H1 (cell line): ENCODE data around the gene AGAP1. TPM values are rescaled to one million over a fixed set of nuclear protein-coding genes. Genes with fewer than 3 reads are reported as not detected.

ENCODE experiments used
- ASH2L ChIP-seq: fragments of 200-600, 300-600 bp; sonication (generic); IDR thresholded peaks from one replicate; pipeline ENCODE4 v1.7.1; 2017; ENCODE audit warnings: low read length
- BACH1 ChIP-seq: IDR thresholded peaks from 2 replicates; pipeline ENCODE4 v1.6.1; 2012; ENCODE audit warnings: low read length, improper control_type of control experiment
- FOSL1 ChIP-seq: IDR thresholded peaks from 2 replicates; pipeline ENCODE4 v1.6.1; 2011; ENCODE audit warnings: mild to moderate bottlenecking, low read depth, low read length, moderate library complexity; ENCODE audit not compliant: insufficient read depth
- HDAC6 ChIP-seq: IDR thresholded peaks from one replicate; pipeline ENCODE4 v1.7.1; 2012; ENCODE audit warnings: low read depth, mild to moderate bottlenecking, inconsistent platforms, low read length, moderate library complexity
- KDM5A ChIP-seq: fragments of 200-600 bp; IDR thresholded peaks from 2 replicates; pipeline ENCODE4 v1.7.1; 2012; ENCODE audit warnings: mild to moderate bottlenecking, low read length, inconsistent platforms, mixed read lengths
- MAFK ChIP-seq: IDR thresholded peaks from 2 replicates; pipeline ENCODE4 v1.6.1; 2012; ENCODE audit warnings: low read depth, mild to moderate bottlenecking, improper control_type of control experiment, low read length
- POLR2A ChIP-seq, 2 experiments: IDR thresholded peaks; 1 replicate in 1 of 2; 2 replicates in 1 of 2; pipeline ENCODE4 v1.6.1; 2011; ENCODE audit warnings: low read depth in 2 of 2, low read length in 2 of 2, mild to moderate bottlenecking in 2 of 2; ENCODE audit errors: control extremely low read depth in 1 of 2
- RAD21 ChIP-seq, 2 experiments: IDR thresholded peaks in 1 of 2; conservative IDR thresholded peaks in 1 of 2; 2 replicates each; pipeline ENCODE4 v1.6.1; 2011; ENCODE audit warnings: low read depth in 2 of 2, low read length in 2 of 2, improper control_type of control experiment in 1 of 2, inconsistent platforms in 1 of 2, mild to moderate bottlenecking in 1 of 2, moderate library complexity in 1 of 2
- RFX5 ChIP-seq: IDR thresholded peaks from 2 replicates; pipeline ENCODE4 v1.6.1; 2011; ENCODE audit warnings: low read depth, low read length, improper control_type of control experiment, borderline replicate concordance
- RNF2 ChIP-seq: fragments of 200-900, 300-1000 bp; sonication (generic); IDR thresholded peaks from 2 replicates; pipeline ENCODE4 v1.7.1; 2016; ENCODE audit warnings: borderline replicate concordance, low read depth, mild to moderate bottlenecking, antibody characterized with exemption, low read length; ENCODE audit not compliant: poor library complexity, severe bottlenecking; ENCODE audit errors: missing control alignments
- SAP30 ChIP-seq: fragments of 300-600 bp; sonication (generic); IDR thresholded peaks from 2 replicates; pipeline ENCODE4 v1.7.1; 2012; ENCODE audit warnings: low read length, moderate library complexity, mild to moderate bottlenecking, inconsistent platforms; ENCODE audit not compliant: insufficient read depth, insufficient replicate concordance
- SP2 ChIP-seq: IDR thresholded peaks from 2 replicates; pipeline ENCODE4 v1.6.1; 2012; ENCODE audit warnings: mild to moderate bottlenecking, low read length, inconsistent platforms
- SP4 ChIP-seq: IDR thresholded peaks from 2 replicates; pipeline ENCODE4 v1.6.1; 2012; ENCODE audit warnings: low read length, inconsistent platforms
- SRF ChIP-seq: IDR thresholded peaks from 2 replicates; pipeline ENCODE4 v1.6.1; 2011; ENCODE audit warnings: mild to moderate bottlenecking, low read depth, low read length, moderate library complexity
- SUZ12 ChIP-seq: fragments of 200-600 bp; sonication (generic); IDR thresholded peaks from 2 replicates; pipeline ENCODE4 v1.6.1; 2012; ENCODE audit warnings: mild to moderate bottlenecking, inconsistent platforms, low read length, moderate library complexity, mixed read lengths
- TAF1 ChIP-seq: IDR thresholded peaks from 2 replicates; pipeline ENCODE4 v1.6.1; 2011; ENCODE audit warnings: mild to moderate bottlenecking, low read depth, low read length
- TAF7 ChIP-seq: optimal IDR thresholded peaks from 2 replicates; pipeline ENCODE3; 2011; ENCODE audit warnings: low read depth, mild to moderate bottlenecking, inconsistent platforms, low read length, moderate library complexity, borderline replicate concordance
- TBP ChIP-seq: IDR thresholded peaks from 2 replicates; pipeline ENCODE4 v1.6.1; 2011; ENCODE audit warnings: low read depth, low read length, improper control_type of control experiment
- TEAD4 ChIP-seq: IDR thresholded peaks from 2 replicates; pipeline ENCODE4 v1.6.1; 2012; ENCODE audit warnings: low read depth, low read length, inconsistent platforms, mixed read lengths
- YY1 ChIP-seq: IDR thresholded peaks from 2 replicates; pipeline ENCODE4 v1.6.1; 2011; ENCODE audit warnings: low read depth, mild to moderate bottlenecking, low read length
- ZNF274 ChIP-seq: IDR thresholded peaks from 2 replicates; pipeline ENCODE4 v1.7.0; 2012; ENCODE audit warnings: low read length, borderline replicate concordance; ENCODE audit errors: extremely low read depth
- polyA plus RNA-seq, 7 experiments: library from polyadenylated mRNA; depleted of rRNA in 3 of 7; stranded (reverse) in 5 of 7; unstranded in 2 of 7; fragments of >200 nt in 5 of 7; fragments of 200-250 nt in 2 of 7; gene quantifications; 1 replicate in 5 of 7; 2 replicates in 1 of 7; 4 replicates in 1 of 7; pipeline versions ENCODE4 v1.2.1 to v1.2.3, GENCODE V29; 2011 to 2013; ENCODE audit warnings: missing spikeins in 2 of 7, mixed read lengths in 2 of 7
- total RNA-seq: library from RNA; stranded (reverse); fragmentation: NEBNext Ultra II Directional; extraction: Animal tissue kit (Norgen Biotek cat#: 25700); gene quantifications from 2 replicates; pipeline ENCODE4 v1.2.1, GENCODE V29; 2021
- TF ChIP-seq, protein P1 (sequence below): IDR thresholded peaks from 2 replicates; pipeline ENCODE4 v1.6.1; 2012; ENCODE audit warnings: inconsistent platforms
- TF ChIP-seq, protein P2 (sequence below): IDR thresholded peaks from 2 replicates; pipeline ENCODE4 v1.6.1; 2012; ENCODE audit warnings: inconsistent platforms

The AGAP1 gene
- total and polyA plus RNA-seq, 2 of the 8 experiments (the other 6 are each of a cell fraction or from before 2014, with no cell fraction given) = 18.1 to 39.4 TPM

- TF ChIP-seq RNF2 (no peak), TAF7 (peak; percentile 24), RFX5 (no peak), MAFK (no peak), SUZ12 (no peak), TEAD4 (peak; percentile 58; the same call in 1 of the 2 replicates), SAP30 (no peak), RAD21 (IDR thresholded peaks at IDR 0.05 in 1 of 2, conservative IDR thresholded peaks at IDR 0.05 in 1 of 2; ENCODE audit: low read depth in 2 of 2, low read length in 2 of 2) (peak; percentile 65 to 84), SP4 (no peak), BACH1 (no peak), SP2 (no peak), POLR2A (IDR thresholded peaks at IDR 0.05; ENCODE audit: control extremely low read depth in 1 of 2, low read depth in 2 of 2, low read length in 2 of 2) (no peak), KDM5A (no peak), TAF1 (no peak), TBP (no peak), FOSL1 (no peak), ASH2L (no peak), ZNF274 (no peak), YY1 (no peak), SRF (no peak), HDAC6 (no peak)
- TF ChIP-seq, protein P1, sequence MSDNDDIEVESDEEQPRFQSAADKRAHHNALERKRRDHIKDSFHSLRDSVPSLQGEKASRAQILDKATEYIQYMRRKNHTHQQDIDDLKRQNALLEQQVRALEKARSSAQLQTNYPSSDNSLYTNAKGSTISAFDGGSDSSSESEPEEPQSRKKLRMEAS = no peak; the same call in 1 of the 2 replicates
- TF ChIP-seq, protein P2, sequence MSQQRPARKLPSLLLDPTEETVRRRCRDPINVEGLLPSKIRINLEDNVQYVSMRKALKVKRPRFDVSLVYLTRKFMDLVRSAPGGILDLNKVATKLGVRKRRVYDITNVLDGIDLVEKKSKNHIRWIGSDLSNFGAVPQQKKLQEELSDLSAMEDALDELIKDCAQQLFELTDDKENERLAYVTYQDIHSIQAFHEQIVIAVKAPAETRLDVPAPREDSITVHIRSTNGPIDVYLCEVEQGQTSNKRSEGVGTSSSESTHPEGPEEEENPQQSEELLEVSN = no peak
These were observed 176.4 kb downstream of the AGAP1 start (continued) for GRCh38 chr2:235669983-235670962.
